ENCODE data around the gene CDC42BPA.
"Not testable (repeated sequence)": the region's sequence is repeated elsewhere in the genome, so short reads cannot be mapped to it uniquely, and the experiment has no call there.

The CDC42BPA gene

DNA sequence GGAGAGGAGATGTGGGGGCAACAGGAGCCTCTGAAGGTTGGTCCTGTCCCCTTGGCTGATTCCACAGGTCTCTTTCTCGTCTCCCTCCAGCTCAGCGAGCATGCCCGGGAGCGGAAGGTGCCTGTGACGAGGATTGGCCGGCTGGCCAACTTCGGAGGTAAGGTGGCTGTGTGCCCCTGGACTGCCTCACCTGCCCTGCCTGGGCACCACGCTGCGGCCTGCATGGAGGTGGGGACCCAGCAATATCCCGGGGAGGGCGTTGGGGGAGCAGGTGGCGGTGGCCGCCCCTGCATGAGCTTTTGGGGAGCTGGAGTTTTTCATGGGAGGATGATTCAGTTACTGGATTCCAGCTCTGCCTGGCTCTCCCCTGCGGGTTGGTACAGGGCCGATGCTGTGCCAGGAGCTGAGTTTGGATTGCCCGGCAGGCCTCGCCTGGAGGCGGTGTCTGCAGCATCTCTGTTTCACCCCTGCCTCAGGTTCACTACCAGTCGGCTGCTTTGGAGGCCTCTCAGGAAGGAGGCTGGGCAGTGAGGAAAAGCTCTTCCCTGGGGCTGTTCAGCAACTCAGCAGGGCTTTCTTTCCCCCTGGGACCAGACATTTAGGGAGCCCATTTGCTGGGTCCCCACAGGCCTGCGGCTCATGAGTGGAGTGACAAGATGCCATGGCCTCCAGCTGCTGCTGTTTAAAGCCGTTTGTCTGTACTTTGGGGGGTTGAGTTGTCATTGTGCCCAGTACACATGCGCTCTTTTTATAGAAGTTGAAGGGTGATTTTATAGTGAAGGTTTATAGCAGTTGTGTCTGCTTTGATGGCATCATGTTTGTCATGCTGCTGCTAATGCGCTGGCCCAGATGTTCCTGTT, 352.5 kb downstream of the CDC42BPA start:
- no peak for DNase-seq (ENCODE audit: low read depth in 2 of 2, low spot score in 1 of 2)

DNA sequence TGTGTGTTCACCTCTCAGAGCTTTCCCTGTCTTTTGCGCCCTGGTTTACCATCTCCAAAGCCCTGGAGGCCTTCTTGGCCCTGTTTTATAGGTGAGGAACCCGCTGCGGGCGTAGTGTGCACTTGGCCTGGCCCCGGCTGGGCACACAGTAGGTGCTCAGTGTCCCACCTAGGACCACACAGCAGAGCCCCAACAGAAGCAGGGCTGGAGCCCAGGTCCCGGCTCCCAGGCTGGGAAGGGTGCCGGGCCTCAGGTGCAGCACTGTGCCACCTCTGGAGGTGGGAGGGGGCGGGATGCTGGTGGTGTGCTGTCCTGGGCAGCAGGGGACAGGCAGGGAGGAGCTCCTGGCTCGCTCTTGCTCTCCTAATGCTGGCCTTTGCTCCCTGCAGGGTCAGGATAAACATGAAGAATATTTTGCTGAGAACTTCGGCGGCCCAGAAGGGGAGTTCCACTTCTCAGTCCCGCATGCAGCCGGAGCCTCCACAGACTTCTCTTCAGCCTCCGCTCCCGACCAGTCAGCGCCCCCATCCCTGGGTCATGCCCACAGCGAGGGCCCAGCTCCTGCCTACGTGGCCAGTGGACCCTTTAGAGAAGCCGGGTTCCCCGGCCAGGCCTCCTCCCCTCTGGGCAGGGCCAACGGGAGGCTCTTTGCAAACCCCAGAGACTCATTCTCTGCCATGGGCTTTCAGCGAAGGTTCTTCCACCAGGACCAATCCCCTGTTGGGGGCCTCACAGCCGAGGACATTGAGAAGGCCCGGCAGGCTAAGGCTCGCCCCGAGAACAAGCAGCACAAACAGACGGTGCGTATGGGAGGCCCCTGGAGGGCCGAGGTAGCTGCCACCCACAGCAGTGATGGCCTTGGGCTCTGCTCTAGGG, 353.4 kb downstream of the CDC42BPA start:
- DNase-seq (ENCODE audit: low read depth in 2 of 2, low spot score in 1 of 2) = no peak

DNA sequence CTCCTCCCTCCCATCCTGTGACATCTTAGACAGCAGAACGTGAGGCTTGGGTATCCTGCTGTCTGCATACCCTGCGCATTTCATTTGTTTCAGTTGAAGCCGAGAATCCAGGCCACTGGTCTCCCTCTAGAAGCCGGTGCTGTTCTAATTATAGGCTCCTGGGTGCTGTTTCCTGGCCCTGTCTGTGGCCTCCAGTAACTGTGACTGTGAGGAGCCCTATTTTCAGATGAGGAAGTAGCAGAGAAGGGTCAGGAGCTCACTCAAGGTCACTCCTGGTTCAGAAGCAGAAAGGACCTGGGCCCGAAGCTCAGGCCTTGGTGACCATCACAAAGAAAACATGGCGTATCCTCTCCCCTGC, 354.2 kb downstream of the CDC42BPA start:
- no peak for DNase-seq (ENCODE audit: low read depth in 2 of 2, low spot score in 1 of 2)

DNA sequence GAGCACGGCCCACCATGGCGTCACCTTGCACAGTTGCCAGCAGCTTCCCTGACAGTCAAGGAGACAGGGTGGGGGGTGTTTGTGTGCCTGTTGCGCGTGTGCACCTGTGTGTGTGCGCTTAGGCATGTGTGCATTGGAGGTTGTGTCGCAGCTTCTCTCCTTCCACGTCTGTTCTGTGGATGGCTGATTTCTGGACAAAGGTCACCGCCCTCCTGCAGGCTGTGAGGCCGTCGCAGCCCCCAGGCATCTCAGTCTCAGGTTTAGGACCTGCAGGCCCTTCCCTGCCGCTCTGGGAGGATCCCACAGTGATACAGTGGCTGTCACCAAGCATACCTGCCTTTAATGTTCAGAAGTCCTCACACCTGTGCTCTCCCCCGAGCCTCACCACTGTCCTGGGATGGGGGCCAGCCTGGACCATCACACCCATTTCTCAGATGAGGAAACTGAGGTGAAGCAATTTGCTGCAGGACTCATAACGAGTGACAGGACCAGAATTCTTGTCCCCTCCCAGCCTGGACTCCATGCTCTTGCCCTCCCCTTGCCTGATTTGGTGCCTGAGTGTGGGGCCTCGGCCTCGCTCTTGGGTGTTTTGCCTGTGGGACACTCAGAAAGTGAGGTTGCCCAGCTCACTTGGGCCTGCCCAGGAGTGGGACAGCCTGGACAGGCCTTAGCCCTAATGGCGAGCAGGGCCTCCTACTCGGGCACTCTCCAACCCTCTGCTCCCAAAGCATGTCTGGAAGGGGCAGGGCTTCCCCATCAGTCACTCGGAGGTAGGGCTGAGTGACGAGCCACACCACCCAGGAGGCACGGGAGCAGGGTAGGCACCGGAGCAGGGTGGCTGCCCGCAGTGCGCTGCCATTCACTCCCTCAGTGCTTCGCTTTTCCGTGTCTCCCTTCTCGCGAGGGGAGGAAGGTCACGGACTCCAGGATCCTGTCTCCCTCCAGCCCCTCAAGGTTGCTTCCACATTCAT, 355.6 kb downstream of the CDC42BPA start:
- DNase-seq (ENCODE audit: low read depth in 2 of 2, low spot score in 1 of 2) = no peak

DNA sequence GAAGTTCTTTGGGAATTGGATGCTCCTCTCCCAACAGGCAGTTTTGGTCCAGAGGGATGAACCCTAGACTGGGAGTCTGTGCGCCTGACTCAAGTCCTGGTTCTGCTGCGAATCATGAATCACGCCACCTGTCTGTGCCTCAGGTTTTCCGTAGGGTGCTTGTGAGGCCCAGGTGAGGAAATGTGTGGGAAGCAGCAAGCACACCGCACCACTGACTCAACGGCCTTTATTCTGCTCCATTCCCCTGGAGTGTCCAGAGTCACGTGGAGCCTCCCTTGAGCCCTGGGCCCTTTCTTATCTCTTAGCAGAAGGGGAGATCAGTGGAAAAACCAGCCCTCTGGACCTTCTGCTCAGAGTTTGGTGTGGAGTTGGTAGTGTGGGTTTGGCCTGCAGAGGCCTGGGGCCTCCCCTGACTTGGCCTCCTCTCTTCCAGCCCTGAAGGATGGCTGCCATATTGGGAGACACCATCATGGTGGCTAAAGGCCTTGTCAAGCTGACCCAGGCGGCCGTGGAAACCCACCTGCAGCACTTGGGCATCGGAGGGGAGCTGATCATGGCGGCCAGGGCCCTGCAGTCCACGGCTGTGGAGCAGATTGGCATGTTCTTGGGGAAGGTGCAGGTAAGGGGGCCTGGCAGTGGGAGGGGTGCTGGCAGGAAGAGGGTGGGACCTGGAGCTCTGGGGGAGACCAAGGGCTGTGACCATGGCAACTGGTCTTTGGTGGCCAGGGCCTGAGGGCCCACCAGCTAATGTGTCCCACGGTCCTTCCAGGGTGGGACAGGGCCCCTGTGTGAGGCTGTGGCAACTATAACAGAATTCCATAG, 357.1 kb downstream of the CDC42BPA start:
- no peak for DNase-seq (ENCODE audit: low read depth in 2 of 2, low spot score in 1 of 2)

DNA sequence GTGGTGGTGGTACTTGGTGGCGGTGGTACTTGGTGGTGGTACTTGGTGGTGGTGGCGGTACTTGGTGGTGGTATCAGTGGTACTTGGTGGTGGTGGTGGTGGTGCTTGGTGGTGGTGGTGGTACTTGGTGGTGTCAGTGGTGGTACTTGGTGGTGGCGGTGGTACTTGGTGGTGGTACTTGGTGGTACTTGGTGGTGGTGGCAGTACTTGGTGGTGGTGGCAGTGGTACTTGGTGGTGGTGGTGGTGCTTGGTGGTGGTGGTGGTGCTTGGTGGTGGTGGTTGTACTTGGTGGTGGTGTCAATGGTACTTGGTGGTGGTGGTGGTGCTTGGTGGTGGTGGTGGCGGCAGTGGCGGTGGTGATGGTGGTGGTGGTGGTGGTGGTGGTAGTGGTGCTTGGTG, 358.0 kb downstream of the CDC42BPA start:
- no peak for DNase-seq (ENCODE audit: low read depth in 2 of 2, low spot score in 1 of 2)

DNA sequence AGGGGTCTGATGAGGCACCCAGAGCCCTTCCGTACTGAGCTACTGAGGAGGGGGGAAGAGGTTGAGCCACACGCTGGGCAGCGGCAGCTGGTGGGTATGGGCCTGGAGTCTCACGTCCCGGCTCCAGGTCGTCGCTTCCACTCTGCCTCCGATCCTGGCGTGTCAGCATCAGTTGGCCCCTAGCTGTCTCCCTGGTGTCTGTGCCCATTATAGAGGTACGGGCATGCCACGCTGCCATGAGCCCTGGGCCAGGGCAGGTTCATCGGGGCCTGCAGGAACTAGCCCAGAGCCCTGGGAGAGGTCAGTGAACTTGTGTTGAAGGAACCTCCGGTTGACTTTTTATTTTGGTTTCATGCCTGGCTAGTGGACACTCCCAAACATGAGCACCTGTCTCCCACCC, 360.0 kb downstream of the CDC42BPA start:
- no peak for DNase-seq (ENCODE audit: low read depth in 2 of 2, low spot score in 1 of 2)

DNA sequence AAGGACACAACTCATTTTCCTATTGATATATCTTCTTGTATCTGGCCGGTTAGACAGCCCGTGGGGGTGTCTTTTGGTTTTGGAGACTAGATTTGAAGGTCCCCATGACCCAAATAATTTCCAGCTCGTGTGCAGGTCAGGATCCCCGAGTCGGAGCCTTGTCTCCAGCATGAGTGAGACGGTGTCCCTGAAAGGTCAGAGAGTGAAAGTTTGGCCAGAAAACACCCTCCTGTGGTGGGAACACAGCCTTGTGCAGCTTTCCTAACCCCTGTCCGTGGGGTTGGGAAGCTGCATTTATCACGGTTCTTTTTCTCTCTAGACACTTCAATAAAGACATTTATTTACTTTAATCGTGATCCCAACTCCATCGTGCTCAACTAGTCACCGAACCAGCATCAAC, 360.6 kb downstream of the CDC42BPA start:
- DNase-seq (ENCODE audit: low read depth in 2 of 2, low spot score in 1 of 2) = no peak

DNA sequence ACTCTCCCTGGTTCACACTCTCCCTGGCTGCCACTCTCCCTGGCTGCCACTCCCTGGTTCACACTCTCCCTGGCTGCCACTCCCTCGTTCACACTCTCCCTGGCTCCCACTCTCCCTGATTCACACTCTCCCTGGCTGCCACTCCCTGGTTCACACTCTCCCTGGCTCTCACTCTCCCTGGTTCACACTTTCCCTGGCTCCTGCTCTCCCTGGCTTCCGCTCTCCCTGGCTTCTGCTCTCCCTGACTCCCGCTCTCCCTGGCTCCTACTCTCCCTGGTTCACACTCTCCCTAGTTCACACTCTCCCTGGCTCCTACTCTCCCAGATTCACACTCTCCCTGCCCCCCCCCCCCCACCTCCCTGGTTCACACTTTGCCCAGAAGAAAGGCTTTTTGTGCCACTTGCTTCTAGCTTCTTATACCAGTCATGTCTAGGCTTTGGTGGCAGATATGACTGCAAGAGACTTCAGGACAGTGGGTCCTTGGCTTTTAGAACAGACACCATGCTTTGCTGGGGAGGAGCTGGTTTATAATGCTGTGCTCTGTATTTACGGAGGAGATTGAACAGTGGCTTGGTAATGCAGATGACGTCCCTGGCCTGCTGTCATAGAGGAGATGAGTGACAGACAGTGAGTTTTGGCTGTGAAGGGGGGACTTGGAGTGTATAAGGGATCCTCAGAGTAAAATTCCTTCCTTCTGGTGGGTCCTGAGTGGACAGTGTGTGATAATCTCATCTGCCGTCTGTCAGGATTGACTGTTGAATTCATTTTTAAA, 361.2 kb downstream of the CDC42BPA start:
- DNase-seq (ENCODE audit: low read depth in 2 of 2, low spot score in 1 of 2) = no peak

DNA sequence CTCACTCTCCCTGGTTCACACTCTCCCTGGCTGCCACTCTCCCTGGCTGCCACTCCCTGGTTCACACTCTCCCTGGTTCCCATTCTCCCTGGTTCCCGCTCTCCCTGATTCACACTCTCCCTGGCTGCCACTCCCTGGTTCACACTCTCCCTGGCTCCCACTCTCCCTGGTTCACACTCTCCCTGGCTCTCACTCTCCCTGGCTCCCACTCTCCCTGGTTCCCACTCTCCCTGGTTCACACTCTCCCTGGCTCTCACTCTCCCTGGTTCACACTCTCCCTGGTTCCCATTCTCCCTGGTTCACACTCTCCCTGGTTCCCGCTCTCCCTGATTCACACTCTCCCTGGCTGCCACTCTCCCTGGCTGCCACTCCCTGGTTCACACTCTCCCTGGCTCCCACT, 362.4 kb downstream of the CDC42BPA start:
- not testable (repeated sequence) for DNase-seq (ENCODE audit: low read depth in 2 of 2, low spot score in 1 of 2)

DNA sequence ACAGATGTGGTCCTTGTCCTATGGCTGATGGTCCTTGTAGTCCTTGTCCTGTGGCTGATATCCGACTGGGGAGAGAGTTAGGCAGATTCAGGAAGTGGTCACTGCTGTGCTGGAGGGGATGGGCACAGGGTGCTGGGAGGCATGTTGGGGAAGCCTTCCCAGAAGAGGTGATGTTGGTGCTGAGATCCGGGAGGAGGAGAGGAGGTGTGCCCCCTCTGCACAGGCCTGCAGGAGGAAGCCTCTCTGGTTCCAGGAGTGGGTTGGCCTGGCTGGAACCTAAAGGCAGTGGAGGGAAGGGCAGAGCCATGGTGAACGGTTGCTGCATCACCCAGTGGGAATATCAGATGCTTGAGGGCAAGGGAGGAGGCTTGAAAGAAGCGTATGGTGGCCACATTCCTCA, 363.5 kb downstream of the CDC42BPA start:
- no peak for DNase-seq (ENCODE audit: low read depth in 2 of 2, low spot score in 1 of 2)

DNA sequence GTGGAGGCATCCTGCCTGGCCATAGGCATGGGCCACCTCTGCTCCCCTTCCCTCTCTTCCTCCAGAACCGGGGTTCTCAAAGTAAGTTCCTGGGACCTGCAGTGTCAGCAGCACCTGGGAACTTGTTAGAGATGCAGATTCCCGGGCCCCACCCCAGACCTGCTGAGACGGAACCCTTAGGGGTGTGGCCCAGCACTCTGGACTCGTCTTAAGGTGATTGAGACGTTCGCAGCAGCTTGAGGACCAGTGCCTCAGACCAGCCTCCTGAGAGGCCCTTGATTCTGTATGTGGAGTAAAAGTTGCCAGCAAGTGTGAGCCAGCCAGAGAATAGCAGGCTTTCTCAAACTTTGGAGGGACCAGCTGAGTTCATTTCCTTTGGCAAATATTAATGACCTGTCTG, 364.0 kb downstream of the CDC42BPA start:
- DNase-seq (ENCODE audit: low read depth in 2 of 2, low spot score in 1 of 2) = no peak

DNA sequence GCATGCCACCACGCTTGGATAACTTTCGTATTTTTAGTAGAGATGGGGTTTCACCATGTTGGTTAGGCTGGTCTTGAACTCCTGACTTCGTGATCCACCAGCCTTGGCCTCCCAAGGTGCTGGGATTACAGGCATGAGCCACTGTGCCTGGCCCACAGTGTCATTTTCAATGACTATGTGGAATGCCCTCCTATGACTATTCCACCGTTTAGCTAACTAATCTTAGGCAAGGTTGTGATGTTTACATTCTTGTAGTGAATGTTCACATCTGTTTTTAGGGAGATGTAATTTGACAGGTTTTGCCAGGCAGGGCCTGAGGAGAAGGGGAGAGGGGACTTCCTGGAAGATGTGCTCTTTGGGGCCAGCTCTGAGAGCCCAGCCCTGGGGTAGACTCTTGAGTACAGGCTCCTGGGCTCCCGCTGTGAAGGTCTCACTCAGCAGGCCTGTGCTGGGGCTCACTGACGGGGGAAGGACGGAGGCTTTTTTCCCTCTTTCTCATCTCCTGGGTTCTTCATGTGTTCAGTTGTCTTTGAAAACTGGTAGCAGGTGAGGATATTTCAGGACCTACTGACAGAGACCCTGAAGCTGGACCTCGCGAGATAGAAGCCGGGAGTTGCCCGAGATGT, 365.0 kb downstream of the CDC42BPA start:
- DNase-seq (ENCODE audit: low read depth in 2 of 2, low spot score in 1 of 2) = no peak

DNA sequence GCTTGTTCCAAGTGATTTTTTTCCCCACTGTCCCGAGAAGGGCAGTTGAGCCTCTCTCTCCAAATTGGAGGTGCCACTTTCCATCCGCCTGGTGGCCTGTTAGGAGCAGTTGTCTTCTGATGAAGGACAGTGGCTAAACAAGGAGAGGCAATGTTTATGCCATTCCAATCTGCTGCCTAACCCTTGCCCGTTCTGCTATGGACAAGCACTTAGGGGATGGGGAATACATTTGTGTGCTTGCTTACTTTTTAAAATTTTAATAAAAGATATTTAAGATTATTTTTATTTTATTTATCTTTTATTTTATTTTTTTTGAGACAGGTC, 366.2 kb downstream of the CDC42BPA start:
- no peak for DNase-seq (ENCODE audit: low read depth in 2 of 2, low spot score in 1 of 2)

DNA sequence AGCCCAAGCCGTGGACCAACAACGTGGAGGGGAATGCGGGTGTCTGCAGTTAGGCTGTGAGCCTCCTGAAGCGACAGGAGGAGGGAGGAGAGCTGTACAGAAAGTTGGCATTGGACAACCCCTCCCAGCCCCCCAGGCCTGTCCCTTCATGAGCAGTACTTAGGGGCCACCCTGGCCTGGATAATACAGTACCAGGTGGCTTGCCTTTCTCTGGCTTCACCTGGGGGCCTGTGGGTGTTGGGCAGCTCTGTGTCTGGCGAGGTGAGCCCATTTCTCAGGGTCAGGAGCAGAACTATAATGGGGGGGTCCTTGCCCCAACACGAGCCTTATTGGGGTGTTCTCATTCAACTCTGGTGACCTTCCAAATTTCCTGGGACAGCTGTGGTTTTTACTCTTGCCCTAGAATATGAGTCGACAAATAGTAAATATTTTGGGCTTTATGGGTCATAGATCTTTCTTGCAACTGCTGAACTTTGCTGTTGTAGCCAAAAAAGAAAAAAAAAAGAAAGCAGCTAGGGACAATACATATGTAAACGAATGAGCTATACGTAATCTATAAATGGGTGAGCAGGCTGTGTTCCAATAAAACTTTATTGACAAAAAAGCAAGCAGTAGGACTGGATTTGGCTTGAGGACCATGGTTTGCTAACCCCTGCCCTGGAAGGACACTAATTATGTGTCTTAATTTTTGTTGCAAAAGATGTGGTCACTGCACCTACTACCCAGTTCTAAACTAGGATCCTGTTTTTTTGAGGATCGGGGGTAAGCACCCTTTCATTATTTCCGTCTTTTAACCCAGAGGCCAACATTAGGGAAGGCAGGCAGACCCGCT, 366.8 kb downstream of the CDC42BPA start:
- no peak for DNase-seq (ENCODE audit: low read depth in 2 of 2, low spot score in 1 of 2)

DNA sequence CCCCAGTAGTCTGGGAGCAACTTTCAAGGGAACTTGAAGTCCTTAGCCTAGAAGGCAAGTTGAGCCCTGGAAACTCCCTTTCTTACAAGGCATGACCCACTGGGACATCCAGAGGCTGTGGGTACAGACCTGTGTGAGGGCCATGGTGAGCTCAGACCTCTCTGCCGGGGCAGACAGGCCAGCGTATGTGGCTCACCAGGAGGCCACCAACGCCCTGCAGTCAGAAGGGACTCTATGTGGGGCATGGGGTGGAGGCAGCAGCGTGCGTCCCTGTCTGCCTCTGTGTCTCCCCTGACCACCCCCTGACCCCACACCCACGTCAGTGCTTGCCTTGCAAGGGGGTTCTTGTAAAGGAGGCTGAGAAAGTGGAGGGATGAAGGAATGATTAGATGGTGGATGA, 367.4 kb downstream of the CDC42BPA start:
- no peak for DNase-seq (ENCODE audit: low read depth in 2 of 2, low spot score in 1 of 2)

DNA sequence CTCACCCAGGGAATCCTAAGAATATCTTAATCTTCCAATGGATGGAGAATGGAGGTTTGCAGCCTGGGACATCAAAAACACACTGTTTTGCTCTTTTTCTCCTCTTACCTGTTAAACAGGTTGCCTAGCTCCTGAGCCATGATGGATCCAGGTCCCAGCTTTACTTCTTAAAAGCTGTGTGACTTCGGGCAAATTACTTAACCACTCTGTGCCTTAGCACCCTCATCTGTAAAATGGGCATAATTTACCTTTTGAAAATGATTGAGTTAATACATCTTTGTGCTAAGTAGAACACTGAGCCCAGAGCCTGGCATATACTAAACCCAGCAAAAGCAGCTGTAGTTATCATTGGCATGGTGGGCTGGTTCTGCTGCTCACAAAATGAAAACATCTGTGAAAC, 368.0 kb downstream of the CDC42BPA start:
- DNase-seq (ENCODE audit: low read depth in 2 of 2, low spot score in 1 of 2) = no peak

DNA sequence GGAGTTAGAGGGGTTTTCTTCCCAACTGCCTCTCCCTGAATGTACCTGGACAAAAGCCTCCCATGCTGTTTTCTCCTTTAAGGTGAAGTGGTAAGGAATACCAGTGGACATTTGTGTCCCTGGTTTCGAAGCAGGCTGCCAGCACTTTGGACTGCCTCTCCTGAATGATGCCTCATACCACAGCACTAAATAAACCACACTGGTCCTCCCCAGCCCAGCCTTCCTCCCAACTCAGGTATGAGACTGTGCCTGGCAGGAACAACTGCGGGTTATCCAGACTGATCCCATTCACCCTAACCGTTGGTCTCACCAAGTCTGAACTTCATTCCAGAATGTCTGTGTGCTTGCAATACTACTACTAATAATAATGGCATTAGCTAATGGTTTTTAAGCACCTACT, 368.9 kb downstream of the CDC42BPA start:
- no peak for DNase-seq (ENCODE audit: low read depth in 2 of 2, low spot score in 1 of 2)

Measured in stimulated activated CD8-positive, alpha-beta memory T cell treated with anti-CD3 and anti-CD28 coated beads, Interleukin-4, amount 100 ng/mL, for 4 hours (primary cell).